ENCODE data around the gene DOC2A. TPM values are rescaled to one million over a fixed set of nuclear protein-coding genes. Genes with fewer than 3 reads are reported as not detected.
"Not testable (repeated sequence)": the region's sequence is repeated elsewhere in the genome, so short reads cannot be mapped to it uniquely, and the experiment has no call there.

DOC2A gene
- total and polyA plus RNA-seq, 2 donors, result 0.24 to 1.3 TPM

- 77% methylated on average over 10 of the region's 10 CpGs for WGBS
- Histone ChIP-seq H3K36me3 (ENCODE audit: control insufficient read depth in 2 of 2, insufficient read depth in 2 of 2, low read length in 1 of 2) (peaks cover 2 to 4% of the 10 kb centered on the region in 2 donors), H3K4me1 (ENCODE audit: control insufficient read depth in 2 of 2, insufficient read depth in 2 of 2, low read length in 2 of 2) (peaks cover 12 to 18% of the 10 kb centered on the region in 2 donors), H3K9me3 (ENCODE audit: control insufficient read depth in 2 of 2, insufficient read depth in 1 of 2, low read length in 1 of 2) (no peaks in the 10 kb centered on the region), H3K4me3 (ENCODE audit: low read length in 2 of 2) (peak overlapping the region; percentile 48 to 70), H3K27me3 (ENCODE audit: control insufficient read depth in 2 of 2, insufficient read depth in 1 of 2, low read length in 1 of 2) (no peaks in the 10 kb centered on the region), H3K27ac (ENCODE audit: low read depth in 1 of 2, low read length in 1 of 2) (peak overlapping the region; percentile 53 to 81)
- DNase-seq (ENCODE audit: low read depth in 6 of 9, low spot score in 9 of 9), result no peak
These were observed 49.7 kb downstream of the DOC2A start for GRCh38 chr16:29961127-29961478.

GRCh38 chr16:29959821-29960220 is 51.0 kb downstream of the DOC2A start:
- not testable (repeated sequence) for H3K9me3 ChIP-seq (ENCODE audit: control insufficient read depth in 2 of 2, insufficient read depth in 1 of 2, low read length in 1 of 2); H3K36me3 ChIP-seq (ENCODE audit: control insufficient read depth in 2 of 2, insufficient read depth in 2 of 2, low read length in 1 of 2); H3K27ac ChIP-seq (ENCODE audit: low read depth in 1 of 2, low read length in 1 of 2); H3K4me3 ChIP-seq (ENCODE audit: low read length in 2 of 2); H3K27me3 ChIP-seq (ENCODE audit: control insufficient read depth in 2 of 2, insufficient read depth in 1 of 2, low read length in 1 of 2); DNase-seq (ENCODE audit: low read depth in 6 of 9, low spot score in 9 of 9)
- WGBS, result 95% methylated on average over 4 of the region's 4 CpGs
- peaks cover 12 to 18% of the 10 kb centered on the region in 2 donors for H3K4me1 ChIP-seq (ENCODE audit: control insufficient read depth in 2 of 2, insufficient read depth in 2 of 2, low read length in 2 of 2)

GRCh38 chr16:29959293-29959692 is 51.5 kb downstream of the DOC2A start:
- H3K36me3 ChIP-seq (ENCODE audit: control insufficient read depth in 2 of 2, insufficient read depth in 2 of 2, low read length in 1 of 2), result no peaks in the 10 kb centered on the region
- 90% methylated on average over 9 of the region's 9 CpGs for WGBS
- no peak overlapping the region for H3K27ac ChIP-seq (ENCODE audit: low read depth in 1 of 2, low read length in 1 of 2)
- H3K4me1 ChIP-seq (ENCODE audit: control insufficient read depth in 2 of 2, insufficient read depth in 2 of 2, low read length in 2 of 2), result peaks cover 12 to 18% of the 10 kb centered on the region in 2 donors
- H3K27me3 ChIP-seq (ENCODE audit: control insufficient read depth in 2 of 2, insufficient read depth in 1 of 2, low read length in 1 of 2), result no peaks in the 10 kb centered on the region
- no peaks in the 10 kb centered on the region for H3K9me3 ChIP-seq (ENCODE audit: control insufficient read depth in 2 of 2, insufficient read depth in 1 of 2, low read length in 1 of 2)
- peak in 1 of 9 donors; percentile 12 for DNase-seq (ENCODE audit: low read depth in 6 of 9, low spot score in 9 of 9)
- no peak overlapping the region for H3K4me3 ChIP-seq (ENCODE audit: low read length in 2 of 2)

DNA sequence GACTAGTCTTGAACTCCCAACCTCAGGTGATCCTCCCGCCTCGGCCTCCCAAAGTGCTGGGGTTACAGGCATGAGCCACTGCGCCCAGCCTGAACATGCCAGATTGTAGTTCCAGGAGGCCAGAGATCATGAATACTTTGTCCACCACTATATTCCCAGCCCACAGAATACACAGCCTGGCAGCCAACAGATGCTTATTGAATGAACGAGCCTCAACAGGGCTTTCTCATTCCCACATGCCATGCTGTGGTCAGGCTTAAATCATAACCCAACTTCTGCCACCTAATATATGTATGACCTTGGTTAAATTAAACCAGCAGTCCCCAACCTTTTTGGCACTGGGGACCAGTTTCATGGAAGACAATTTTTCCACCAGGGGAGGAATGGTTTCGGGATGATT is 52.1 kb downstream of the DOC2A start:
- WGBS, result 97% methylated on average over 5 of the region's 5 CpGs
- no peak for DNase-seq (ENCODE audit: low read depth in 6 of 9, low spot score in 9 of 9)
- no peaks in the 10 kb centered on the region for H3K27me3 ChIP-seq (ENCODE audit: control insufficient read depth in 2 of 2, insufficient read depth in 1 of 2, low read length in 1 of 2)
- no peak overlapping the region for H3K27ac ChIP-seq (ENCODE audit: low read depth in 1 of 2, low read length in 1 of 2)
- H3K4me1 ChIP-seq (ENCODE audit: control insufficient read depth in 2 of 2, insufficient read depth in 2 of 2, low read length in 2 of 2), result peaks cover 12 to 18% of the 10 kb centered on the region in 2 donors
- H3K9me3 ChIP-seq (ENCODE audit: control insufficient read depth in 2 of 2, insufficient read depth in 1 of 2, low read length in 1 of 2), result no peaks in the 10 kb centered on the region
- no peaks in the 10 kb centered on the region for H3K36me3 ChIP-seq (ENCODE audit: control insufficient read depth in 2 of 2, insufficient read depth in 2 of 2, low read length in 1 of 2)
- H3K4me3 ChIP-seq (ENCODE audit: low read length in 2 of 2), result no peak overlapping the region

Other genes with a start within 250 kb of the DOC2A start
- gene ZG16, start 232.8 kb downstream of the DOC2A start, total RNA-seq, result 0.09 TPM
- 0.27 TPM for gene ZG16, start 232.8 kb downstream of the DOC2A start, polyA plus RNA-seq
- gene KIF22, start 220.3 kb downstream of the DOC2A start, total RNA-seq, result 105 TPM
- 82.5 TPM for gene KIF22, start 220.3 kb downstream of the DOC2A start, polyA plus RNA-seq
- 192 TPM for gene MAZ, start 204.5 kb downstream of the DOC2A start, total RNA-seq
- 178 TPM for gene MAZ, start 204.5 kb downstream of the DOC2A start, polyA plus RNA-seq
- 0.85 TPM for gene PRRT2, start 198.8 kb downstream of the DOC2A start, total RNA-seq
- gene PRRT2, start 198.8 kb downstream of the DOC2A start, polyA plus RNA-seq, result 1.0 TPM
- 44.4 TPM for gene PAGR1, start 194.9 kb downstream of the DOC2A start, total RNA-seq
- 36.0 TPM for gene PAGR1, start 194.9 kb downstream of the DOC2A start, polyA plus RNA-seq
- 49.0 TPM for gene MVP, start 190.6 kb downstream of the DOC2A start, total RNA-seq
- 165 TPM for gene MVP, start 190.6 kb downstream of the DOC2A start, polyA plus RNA-seq
- gene CDIPT, start 147.8 kb downstream of the DOC2A start, total RNA-seq, result 44.1 TPM
- 73.3 TPM for gene CDIPT, start 147.8 kb downstream of the DOC2A start, polyA plus RNA-seq
- gene SEZ6L2, start 111.5 kb downstream of the DOC2A start, total RNA-seq, result 0.66 TPM
- 0.98 TPM for gene SEZ6L2, start 111.5 kb downstream of the DOC2A start, polyA plus RNA-seq
- gene ASPHD1, start 110.5 kb downstream of the DOC2A start, total RNA-seq, result 0.09 TPM
- gene ASPHD1, start 110.5 kb downstream of the DOC2A start, polyA plus RNA-seq, result 0.46 TPM
- gene KCTD13, start 84.8 kb downstream of the DOC2A start, total RNA-seq, result 4.4 TPM
- 16.9 TPM for gene KCTD13, start 84.8 kb downstream of the DOC2A start, polyA plus RNA-seq
- 61.4 TPM for gene TMEM219, start 48.9 kb downstream of the DOC2A start, total RNA-seq
- 155 TPM for gene TMEM219, start 48.9 kb downstream of the DOC2A start, polyA plus RNA-seq
- gene TAOK2, start 37.2 kb downstream of the DOC2A start, total RNA-seq, result 18.5 TPM
- 28.7 TPM for gene TAOK2, start 37.2 kb downstream of the DOC2A start, polyA plus RNA-seq
- gene HIRIP3, start 15.4 kb downstream of the DOC2A start, total RNA-seq, result 19.9 TPM
- gene HIRIP3, start 15.4 kb downstream of the DOC2A start, polyA plus RNA-seq, result 14.8 TPM
- 48.1 TPM for gene INO80E, start 14.8 kb downstream of the DOC2A start, total RNA-seq
- gene INO80E, start 14.8 kb downstream of the DOC2A start, polyA plus RNA-seq, result 84.5 TPM
- gene C16orf92, start 12.2 kb upstream of the DOC2A start, total RNA-seq, result not detected
- gene C16orf92, start 12.2 kb upstream of the DOC2A start, polyA plus RNA-seq, result not detected
- 0.24 TPM for gene TLCD3B, start 20.2 kb upstream of the DOC2A start, total RNA-seq
- 0.68 TPM for gene TLCD3B, start 20.2 kb upstream of the DOC2A start, polyA plus RNA-seq
- gene ALDOA, start 54.7 kb upstream of the DOC2A start, total RNA-seq, result 523 TPM
- 451 TPM for gene ALDOA, start 54.7 kb upstream of the DOC2A start, polyA plus RNA-seq
- gene PPP4C, start 65.0 kb upstream of the DOC2A start, total RNA-seq, result 87.3 TPM
- 106 TPM for gene PPP4C, start 65.0 kb upstream of the DOC2A start, polyA plus RNA-seq
- gene TBX6, start 80.9 kb upstream of the DOC2A start, total RNA-seq, result 0.52 TPM
- gene TBX6, start 80.9 kb upstream of the DOC2A start, polyA plus RNA-seq, result 2.6 TPM
- gene YPEL3, start 85.2 kb upstream of the DOC2A start, total RNA-seq, result 32.6 TPM
- gene YPEL3, start 85.2 kb upstream of the DOC2A start, polyA plus RNA-seq, result 231 TPM
- gene GDPD3, start 102.5 kb upstream of the DOC2A start, total RNA-seq, result 1.3 TPM
- gene GDPD3, start 102.5 kb upstream of the DOC2A start, polyA plus RNA-seq, result 24.2 TPM
- 14.9 TPM for gene MAPK3, start 112.2 kb upstream of the DOC2A start, total RNA-seq
- 43.9 TPM for gene MAPK3, start 112.2 kb upstream of the DOC2A start, polyA plus RNA-seq
- gene CORO1A, start 172.6 kb upstream of the DOC2A start, total RNA-seq, result 312 TPM
- gene CORO1A, start 172.6 kb upstream of the DOC2A start, polyA plus RNA-seq, result 554 TPM
- gene BOLA2B, start 182.6 kb upstream of the DOC2A start, total RNA-seq, result 161 TPM
- 131 TPM for gene BOLA2B, start 182.6 kb upstream of the DOC2A start, polyA plus RNA-seq
- 32.6 TPM for gene SLX1A, start 182.8 kb upstream of the DOC2A start, total RNA-seq
- 48.8 TPM for gene SLX1A, start 182.8 kb upstream of the DOC2A start, polyA plus RNA-seq
- gene SULT1A3, start 188.2 kb upstream of the DOC2A start, total RNA-seq, result 10.6 TPM
- 122 TPM for gene SULT1A3, start 188.2 kb upstream of the DOC2A start, polyA plus RNA-seq
- 0.66 TPM for gene NPIPB13, start 237.5 kb upstream of the DOC2A start, total RNA-seq
- gene NPIPB13, start 237.5 kb upstream of the DOC2A start, polyA plus RNA-seq, result 10.1 TPM

All from thymus (tissue), 11 donors.